Subcutaneous abdominal adipose tissue (tissue), 5 donors: ENCODE results near the gene ABHD12B.

Experiments used
- H3K27ac ChIP-seq: one replicate; pipeline ENCODE4 v1.7.0; 2013; ENCODE audit warnings: low read depth, mild to moderate bottlenecking, inconsistent platforms, low read length, moderate library complexity
- H3K27me3 ChIP-seq, 5 donors: one replicate each; pipeline ENCODE4 v1.7.0; 2013; ENCODE audit warnings: low read length in 5 of 5, inconsistent platforms in 1 of 5; ENCODE audit not compliant: control insufficient read depth in 5 of 5, insufficient read depth in 4 of 5
- H3K36me3 ChIP-seq, 5 donors: one replicate each; pipeline ENCODE4 v1.7.0; 2013; ENCODE audit warnings: low read length in 5 of 5; ENCODE audit not compliant: control insufficient read depth in 5 of 5, insufficient read depth in 5 of 5
- H3K4me1 ChIP-seq, 5 donors: one replicate each; pipeline ENCODE4 v1.7.0; 2013; ENCODE audit warnings: low read length in 5 of 5, mild to moderate bottlenecking in 3 of 5, moderate library complexity in 1 of 5; ENCODE audit not compliant: control insufficient read depth in 5 of 5, insufficient read depth in 5 of 5
- H3K4me3 ChIP-seq, 5 donors: one replicate each; pipeline ENCODE4 v1.7.0; 2013; ENCODE audit warnings: low read length in 5 of 5, low read depth in 1 of 5
- H3K9ac ChIP-seq, 5 donors: one replicate each; pipeline ENCODE4 v1.7.0; 2013; ENCODE audit warnings: low read length in 5 of 5, mild to moderate bottlenecking in 4 of 5, moderate library complexity in 3 of 5
- H3K9me3 ChIP-seq, 5 donors: one replicate each; pipeline ENCODE4 v1.7.0; 2013; ENCODE audit warnings: low read length in 5 of 5; ENCODE audit not compliant: control insufficient read depth in 5 of 5
- donor health status: healthy.
- donor health status: healthy.
- donor health status: healthy.
- donor health status: healthy.
- donor health status: healthy.

Gene ABHD12B

GRCh38 chr14:50871914-50872732 is at the start of gene ABHD12B:
TSS of gene ABHD12B (plus strand) at chr14:50872053. CDS start at chr14:50872175, 122 bp downstream.
- Histone ChIP-seq H3K27me3 (peaks cover 0 to 8% (median 2%) of the 10 kb centered on the region in 5 donors), H3K4me1 (peaks cover 0 to 20% (median 12%) of the 10 kb centered on the region in 5 donors), H3K9me3 (no peaks in the 10 kb centered on the region), H3K4me3 (peak within 1 kb of the TSS in 3 of 5 donors; percentile 11 to 52 (median 16)), H3K9ac (no peak within 1 kb of the TSS), H3K27ac (no peak within 1 kb of the TSS), H3K36me3 (no peaks in the 10 kb centered on the region)

GRCh38 chr14:50822501-50823042 is 49.3 kb upstream of the ABHD12B start:
- Histone ChIP-seq H3K4me1 (peaks cover 2 to 25% (median 20%) of the 10 kb centered on the region in 5 donors), H3K9ac (no peak overlapping the region), H3K4me3 (no peak overlapping the region), H3K9me3 (no peaks in the 10 kb centered on the region), H3K36me3 (peaks cover 0 to 3% (median 0%) of the 10 kb centered on the region in 5 donors), H3K27ac (no peak overlapping the region), H3K27me3 (no peaks in the 10 kb centered on the region)

GRCh38 chr14:50823051-50823761 is 48.6 kb upstream of the ABHD12B start:
- peaks cover 2 to 25% (median 20%) of the 10 kb centered on the region in 5 donors for H3K4me1 ChIP-seq
- H3K36me3 ChIP-seq = peaks cover 0 to 3% (median 0%) of the 10 kb centered on the region in 5 donors
- no peak overlapping the region for H3K4me3 ChIP-seq
- no peaks in the 10 kb centered on the region for H3K9me3 ChIP-seq
- H3K27me3 ChIP-seq = no peaks in the 10 kb centered on the region
- H3K27ac ChIP-seq = no peak overlapping the region
- peak overlapping the region in 2 of 5 donors; percentile 10 to 42 for H3K9ac ChIP-seq

- H3K27me3 ChIP-seq = no peaks in the 10 kb centered on the region
- peaks cover 0 to 3% (median 0%) of the 10 kb centered on the region in 5 donors for H3K36me3 ChIP-seq
- no peaks in the 10 kb centered on the region for H3K9me3 ChIP-seq
- H3K4me1 ChIP-seq = peaks cover 3 to 32% (median 25%) of the 10 kb centered on the region in 5 donors
- H3K4me3 ChIP-seq = no peak overlapping the region
- H3K27ac ChIP-seq = no peak overlapping the region
- H3K9ac ChIP-seq = peak overlapping the region in 1 of 5 donors; percentile 10
Measured at GRCh38 chr14:50823762-50824636, 47.9 kb upstream of the ABHD12B start.

- H3K4me1 ChIP-seq = peaks cover 4 to 45% (median 38%) of the 10 kb centered on the region in 5 donors
- H3K27ac ChIP-seq = no peak overlapping the region
- H3K4me3 ChIP-seq = no peak overlapping the region
- H3K27me3 ChIP-seq = no peaks in the 10 kb centered on the region
- H3K36me3 ChIP-seq = peaks cover 0 to 3% (median 0%) of the 10 kb centered on the region in 5 donors
- no peak overlapping the region for H3K9ac ChIP-seq
- H3K9me3 ChIP-seq = no peaks in the 10 kb centered on the region
Measured at GRCh38 chr14:50825307-50825706, 46.5 kb upstream of the ABHD12B start.

- no peak overlapping the region for H3K4me3 ChIP-seq
- peaks cover 6 to 51% (median 42%) of the 10 kb centered on the region in 5 donors for H3K4me1 ChIP-seq
- H3K9ac ChIP-seq = no peak overlapping the region
- peaks cover 0 to 3% (median 0%) of the 10 kb centered on the region in 5 donors for H3K36me3 ChIP-seq
- no peak overlapping the region for H3K27ac ChIP-seq
- H3K27me3 ChIP-seq = no peaks in the 10 kb centered on the region
- no peaks in the 10 kb centered on the region for H3K9me3 ChIP-seq
Measured at GRCh38 chr14:50826681-50827080, 45.2 kb upstream of the ABHD12B start.

- Histone ChIP-seq H3K9me3 (no peaks in the 10 kb centered on the region), H3K9ac (peak overlapping the region in 2 of 5 donors; percentile 60 to 71), H3K4me3 (peak overlapping the region in 4 of 5 donors; percentile 81 to 87 (median 82)), H3K4me1 (peaks cover 4 to 34% (median 29%) of the 10 kb centered on the region in 5 donors), H3K27me3 (no peaks in the 10 kb centered on the region), H3K36me3 (peaks cover 0 to 3% (median 0%) of the 10 kb centered on the region in 5 donors), H3K27ac (no peak overlapping the region)
Measured at GRCh38 chr14:50828721-50829488, 42.9 kb upstream of the ABHD12B start.

GRCh38 chr14:50829489-50830043 is 42.3 kb upstream of the ABHD12B start:
- H3K36me3 ChIP-seq = peaks cover 0 to 3% (median 0%) of the 10 kb centered on the region in 5 donors
- H3K9me3 ChIP-seq = no peaks in the 10 kb centered on the region
- peaks cover 4 to 30% (median 29%) of the 10 kb centered on the region in 5 donors for H3K4me1 ChIP-seq
- H3K27me3 ChIP-seq = no peaks in the 10 kb centered on the region
- H3K9ac ChIP-seq = peak overlapping the region in 3 of 5 donors; percentile 55 to 71 (median 60)
- peak overlapping the region; percentile 54 for H3K27ac ChIP-seq
- H3K4me3 ChIP-seq = peak overlapping the region; percentile 80 to 87 (median 81)
